Neural cell (in vitro differentiated cells): Measurements from ENCODE around the gene CLEC18B. TPM values are rescaled to one million over a fixed set of nuclear protein-coding genes. Genes with fewer than 3 reads are reported as not detected.

Source experiments
- H2AFZ ChIP-seq: fragments of 200-600, 300-800 bp; sonication (generic), shearing (Covaris generic); 2 replicates; pipeline ENCODE4 v1.6.0; 2014; ENCODE audit warnings: low read depth, mild to moderate bottlenecking, antibody characterized with exemption, low read length, moderate library complexity
- H3F3A ChIP-seq: fragments of 200-600 bp; shearing (Covaris generic); 2 replicates; pipeline ENCODE4 v1.6.1; 2016; ENCODE audit warnings: mild to moderate bottlenecking, moderate library complexity, mixed read lengths, antibody characterized with exemption, low read length; ENCODE audit not compliant: insufficient read depth, poor library complexity, severe bottlenecking
- H3K27ac ChIP-seq: fragments of 200-600, 300-800 bp; sonication (generic), shearing (Covaris generic); 2 replicates; pipeline ENCODE4 v1.5.1; 2014; ENCODE audit warnings: mild to moderate bottlenecking, low read length, moderate library complexity
- H3K27me3 ChIP-seq: fragments of 300-800, 200-600 bp; sonication (generic), shearing (Covaris generic); 2 replicates; pipeline ENCODE4 v1.6.0; 2014; ENCODE audit warnings: mild to moderate bottlenecking, low read depth, low read length, moderate library complexity; ENCODE audit not compliant: insufficient read depth
- H3K36me3 ChIP-seq: fragments of 300-800, 200-600 bp; sonication (generic), shearing (Covaris generic); 2 replicates; pipeline ENCODE4 v1.5.1; 2014; ENCODE audit warnings: mild to moderate bottlenecking, antibody characterized with exemption, low read length, moderate library complexity; ENCODE audit not compliant: insufficient read depth
- H3K4me2 ChIP-seq: fragments of 300-800, 200-600 bp; sonication (generic), shearing (Covaris generic); 2 replicates; pipeline ENCODE4 v1.6.0; 2014; ENCODE audit warnings: mild to moderate bottlenecking, low read length
- H3K4me3 ChIP-seq: fragments of 300-800, 200-600 bp; sonication (generic), shearing (Covaris generic); 2 replicates; pipeline ENCODE4 v1.5.1; 2014; ENCODE audit warnings: mild to moderate bottlenecking, low read length, moderate library complexity
- H3K79me2 ChIP-seq: fragments of 200-600 bp; shearing (Covaris generic); replicated peaks from 2 replicates; pipeline ENCODE4 v1.6.0; 2014; ENCODE audit warnings: mild to moderate bottlenecking, low read length, moderate library complexity; ENCODE audit not compliant: insufficient read depth
- H3K9ac ChIP-seq: fragments of 300-800, 200-600 bp; sonication (generic), shearing (Covaris generic); 2 replicates; pipeline ENCODE4 v1.6.1; 2016; ENCODE audit warnings: mild to moderate bottlenecking, low read length, mixed read lengths
- H3K9me2 ChIP-seq: fragments of 200-600 bp; shearing (Covaris generic); 2 replicates; pipeline ENCODE4 v1.6.1; 2016; ENCODE audit warnings: mild to moderate bottlenecking, low read length, mixed read lengths; ENCODE audit not compliant: insufficient read depth
- H3K9me3 ChIP-seq: fragments of 200-600, 300-800 bp; sonication (generic), shearing (Covaris generic); 2 replicates; pipeline ENCODE4 v1.6.1; 2016; ENCODE audit warnings: mild to moderate bottlenecking, mixed run types, low read length, moderate library complexity, mixed read lengths
- H4K20me1 ChIP-seq: fragments of 200-600 bp; shearing (Covaris generic); 2 replicates; pipeline ENCODE4 v1.6.1; 2016; ENCODE audit warnings: mild to moderate bottlenecking, mixed run types; ENCODE audit not compliant: insufficient read depth
- EP300 ChIP-seq: fragments of 450-650 bp; conservative IDR thresholded peaks from 2 replicates; pipeline ENCODE4 v1.6.1; 2014; ENCODE audit warnings: antibody characterized with exemption, mild to moderate bottlenecking, moderate library complexity; ENCODE audit not compliant: poor library complexity, severe bottlenecking
- MXI1 ChIP-seq: fragments of 450-650 bp; conservative IDR thresholded peaks from 2 replicates; pipeline ENCODE4 v1.6.1; 2014; ENCODE audit warnings: antibody characterized with exemption, mild to moderate bottlenecking; ENCODE audit not compliant: poor library complexity, severe bottlenecking
- POLR2AphosphoS5 ChIP-seq: IDR thresholded peaks from 2 replicates; pipeline ENCODE4 v1.6.1; 2012
- RAD21 ChIP-seq: fragments of 450-650 bp; conservative IDR thresholded peaks from 2 replicates; pipeline ENCODE4 v1.6.1; 2014; ENCODE audit warnings: antibody characterized with exemption, mild to moderate bottlenecking, moderate library complexity
- REST ChIP-seq: IDR thresholded peaks from 2 replicates; pipeline ENCODE4 v1.6.1; 2012; ENCODE audit warnings: borderline replicate concordance
- SMC3 ChIP-seq: fragments of 450-650 bp; conservative IDR thresholded peaks from 2 replicates; pipeline ENCODE4 v1.6.1; 2014; ENCODE audit warnings: antibody characterized with exemption, mild to moderate bottlenecking, moderate library complexity; ENCODE audit not compliant: poor library complexity
- TAF1 ChIP-seq: IDR thresholded peaks from 2 replicates; pipeline ENCODE4 v1.6.1; 2012; ENCODE audit warnings: low read depth
- polyA plus RNA-seq: library from polyadenylated mRNA; depleted of rRNA; stranded (reverse); fragments of >200 nt; gene quantifications from 2 replicates; pipeline ENCODE4 v1.2.3, GENCODE V29; 2014
- TF ChIP-seq, protein P1 (sequence below): fragments of 450-650 bp; IDR thresholded peaks from 2 replicates; pipeline ENCODE4 v1.5.1; 2014; ENCODE audit warnings: antibody characterized with exemption, mild to moderate bottlenecking, moderate library complexity; ENCODE audit not compliant: poor library complexity, severe bottlenecking

CLEC18B gene
- polyA plus RNA-seq, 1 donor from 2014 or later, result 1.6 TPM

- TF ChIP-seq REST (no peak), MXI1 (no peak), TAF1 (no peak), EP300 (no peak), POLR2AphosphoS5 (no peak), RAD21 (no peak), SMC3 (no peak)
- H4K20me1 ChIP-seq, result no peaks in the 10 kb centered on the region
- no peak overlapping the region for H3K4me2 ChIP-seq
- no peak overlapping the region for H3K4me3 ChIP-seq
- no peaks in the 10 kb centered on the region for H3K9me3 ChIP-seq
- no peaks in the 10 kb centered on the region for H3K9me2 ChIP-seq
- H3K36me3 ChIP-seq, result no peaks in the 10 kb centered on the region
- no peaks in the 10 kb centered on the region for H3F3A ChIP-seq
- H3K9ac ChIP-seq, result no peak overlapping the region
- no peaks in the 10 kb centered on the region for H3K27me3 ChIP-seq
- no peak overlapping the region for H2AFZ ChIP-seq
- H3K27ac ChIP-seq, result no peak overlapping the region
- no peaks in the 10 kb centered on the region for H3K79me2 ChIP-seq
Measured at GRCh38 chr16:74451951-74452758, 30.9 kb upstream of the CLEC18B start.

DNA sequence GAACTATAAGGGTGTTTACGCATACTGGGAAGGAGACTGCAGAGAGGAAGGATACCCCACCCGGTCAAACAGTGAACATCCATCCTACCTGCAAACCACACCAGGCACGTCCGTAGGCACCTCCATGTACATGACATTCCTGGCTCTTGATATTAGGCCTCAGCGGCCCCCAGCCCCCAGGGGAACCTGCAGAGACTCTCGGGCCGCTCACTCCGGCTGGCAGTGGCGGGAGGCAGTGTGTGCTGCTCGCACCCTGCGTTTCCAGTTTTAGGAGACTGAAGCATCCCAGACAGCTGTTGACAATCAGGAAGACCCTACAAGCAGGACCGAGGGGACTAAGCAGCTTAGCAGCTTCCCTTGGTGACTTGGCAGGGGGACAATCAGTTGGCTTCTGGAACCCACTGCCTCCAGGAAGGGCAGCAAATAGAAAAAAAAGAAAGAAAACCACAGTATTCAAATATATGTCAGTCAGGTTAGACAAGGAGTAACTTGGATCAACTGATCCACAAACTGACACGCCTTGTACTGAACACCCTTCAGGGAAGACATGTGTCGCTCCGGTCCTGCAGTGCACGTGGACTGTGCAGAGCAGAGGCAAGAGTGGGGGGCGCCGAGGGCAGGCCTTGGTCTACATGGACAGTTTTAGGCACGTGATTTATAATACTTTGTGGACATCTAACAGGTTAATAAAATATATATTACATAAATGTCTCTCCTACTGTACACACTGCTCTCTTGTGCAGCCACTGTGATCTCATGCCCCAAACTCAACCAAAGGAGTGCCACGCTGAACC, 29.9 kb upstream of the CLEC18B start:
- Histone ChIP-seq H3K9me3 (no peaks in the 10 kb centered on the region), H3K4me3 (no peak overlapping the region), H3K9ac (no peak overlapping the region), H3K9me2 (no peaks in the 10 kb centered on the region), H3K4me2 (no peak overlapping the region), H3F3A (no peaks in the 10 kb centered on the region), H3K36me3 (no peaks in the 10 kb centered on the region), H3K27me3 (no peaks in the 10 kb centered on the region), H2AFZ (no peak overlapping the region), H3K27ac (no peak overlapping the region), H4K20me1 (no peaks in the 10 kb centered on the region), H3K79me2 (no peaks in the 10 kb centered on the region)
- no peak for TF ChIP-seq SMC3
- TF ChIP-seq EP300, result no peak
- no peak for TF ChIP-seq POLR2AphosphoS5
- no peak for TF ChIP-seq TAF1

DNA sequence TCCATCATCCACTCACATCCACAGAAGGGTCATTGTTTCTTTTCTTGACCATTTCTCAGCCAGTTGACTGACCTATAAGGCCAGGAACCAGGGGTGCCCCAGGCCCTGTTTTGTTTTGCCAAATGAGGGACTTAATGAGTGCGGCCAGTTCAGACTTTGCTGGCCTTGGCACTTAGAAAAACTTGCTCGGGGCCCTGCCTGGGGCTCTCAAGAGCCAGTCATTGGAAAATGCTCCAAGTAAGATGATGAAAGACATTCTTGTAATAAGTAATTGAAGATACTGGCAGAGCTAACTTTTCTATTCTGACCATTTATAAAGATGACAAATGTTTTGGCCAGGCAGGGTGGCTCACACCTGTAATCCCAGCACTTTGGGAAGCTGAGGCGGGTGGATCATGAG, 29.0 kb upstream of the CLEC18B start:
- Histone ChIP-seq H3K4me3 (no peak overlapping the region), H3K9me2 (no peaks in the 10 kb centered on the region), H3K36me3 (no peaks in the 10 kb centered on the region), H3K9me3 (no peaks in the 10 kb centered on the region), H3K79me2 (no peaks in the 10 kb centered on the region), H3K4me2 (no peak overlapping the region), H3F3A (no peaks in the 10 kb centered on the region), H3K27ac (no peak overlapping the region), H3K9ac (no peak overlapping the region), H4K20me1 (no peaks in the 10 kb centered on the region), H3K27me3 (no peaks in the 10 kb centered on the region), H2AFZ (no peak overlapping the region)
- TF ChIP-seq, protein P1, sequence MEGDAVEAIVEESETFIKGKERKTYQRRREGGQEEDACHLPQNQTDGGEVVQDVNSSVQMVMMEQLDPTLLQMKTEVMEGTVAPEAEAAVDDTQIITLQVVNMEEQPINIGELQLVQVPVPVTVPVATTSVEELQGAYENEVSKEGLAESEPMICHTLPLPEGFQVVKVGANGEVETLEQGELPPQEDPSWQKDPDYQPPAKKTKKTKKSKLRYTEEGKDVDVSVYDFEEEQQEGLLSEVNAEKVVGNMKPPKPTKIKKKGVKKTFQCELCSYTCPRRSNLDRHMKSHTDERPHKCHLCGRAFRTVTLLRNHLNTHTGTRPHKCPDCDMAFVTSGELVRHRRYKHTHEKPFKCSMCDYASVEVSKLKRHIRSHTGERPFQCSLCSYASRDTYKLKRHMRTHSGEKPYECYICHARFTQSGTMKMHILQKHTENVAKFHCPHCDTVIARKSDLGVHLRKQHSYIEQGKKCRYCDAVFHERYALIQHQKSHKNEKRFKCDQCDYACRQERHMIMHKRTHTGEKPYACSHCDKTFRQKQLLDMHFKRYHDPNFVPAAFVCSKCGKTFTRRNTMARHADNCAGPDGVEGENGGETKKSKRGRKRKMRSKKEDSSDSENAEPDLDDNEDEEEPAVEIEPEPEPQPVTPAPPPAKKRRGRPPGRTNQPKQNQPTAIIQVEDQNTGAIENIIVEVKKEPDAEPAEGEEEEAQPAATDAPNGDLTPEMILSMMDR, result no peak
- no peak for TF ChIP-seq TAF1
